Stimulated activated CD4-positive, alpha-beta T cell treated with anti-CD3 and anti-CD28 coated beads, Interleukin-2, amount 100 ng/mL, for 4 hours (primary cell): ENCODE measurements around the gene NPC1.

Source experiments
- DNase-seq: peaks from one replicate; pipeline ENCODE4 v3.0.0-alpha.2; 2020; ENCODE audit warnings: low read depth

The NPC1 gene

GRCh38 chr18:23548275-23548674 lies 38.0 kb downstream of the NPC1 start:
- no peak for DNase-seq

- no peak for DNase-seq
These were observed 38.5 kb downstream of the NPC1 start for GRCh38 chr18:23547846-23548245.

GRCh38 chr18:23547306-23547705 lies 39.0 kb downstream of the NPC1 start:
- no peak for DNase-seq

GRCh38 chr18:23545247-23545789 lies 41.0 kb downstream of the NPC1 start:
- DNase-seq, result no peak

- no peak for DNase-seq
These were observed 43.8 kb downstream of the NPC1 start for GRCh38 chr18:23542461-23542860.

GRCh38 chr18:23541349-23542093 lies 44.8 kb downstream of the NPC1 start:
- DNase-seq, result no peak

GRCh38 chr18:23540867-23541266 lies 45.4 kb downstream of the NPC1 start:
- DNase-seq, result no peak

GRCh38 chr18:23539911-23540525 lies 46.3 kb downstream of the NPC1 start:
- DNase-seq, result no peak

- no peak for DNase-seq
These were observed 47.0 kb downstream of the NPC1 start for GRCh38 chr18:23539296-23539695.

- DNase-seq, result no peak
These were observed 47.4 kb downstream of the NPC1 start for GRCh38 chr18:23538870-23539269.

- no peak for DNase-seq
These were observed 48.3 kb downstream of the NPC1 start for GRCh38 chr18:23538001-23538400.

- no peak for DNase-seq
These were observed 49.0 kb downstream of the NPC1 start for GRCh38 chr18:23537274-23537673.

- no peak for DNase-seq
These were observed 50.1 kb downstream of the NPC1 start for GRCh38 chr18:23536204-23536603.

- DNase-seq, result no peak
These were observed 52.0 kb downstream of the NPC1 start for GRCh38 chr18:23534276-23534675.

GRCh38 chr18:23532848-23533247 lies 53.5 kb downstream of the NPC1 start:
- no peak for DNase-seq

- no peak for DNase-seq
These were observed 54.4 kb downstream of the NPC1 start for GRCh38 chr18:23531912-23532311.

GRCh38 chr18:23530195-23530594 lies 56.1 kb downstream of the NPC1 start:
- DNase-seq, result no peak

GRCh38 chr18:23529604-23530003 lies 56.7 kb downstream of the NPC1 start:
- DNase-seq, result no peak

- no peak for DNase-seq
These were observed 57.5 kb downstream of the NPC1 start for GRCh38 chr18:23528580-23529472.

- DNase-seq, result no peak
These were observed 59.7 kb downstream of the NPC1 start for GRCh38 chr18:23526501-23527063.

- no peak for DNase-seq
These were observed 62.0 kb downstream of the NPC1 start for GRCh38 chr18:23524213-23524707.
